Ovary (tissue), 9 donors: ENCODE data around the gene IQCM. TPM values are rescaled to one million over a fixed set of nuclear protein-coding genes. Genes with fewer than 3 reads are reported as not detected.

Source experiments
- DNase-seq, 5 donors: peaks; one replicate each; pipeline ENCODE4 v3.0.0-alpha.2; 2019 to 2020
- H3K27ac ChIP-seq, 2 donors: fragments of 200-600 bp; one replicate each; pipeline versions ENCODE4 v1.5.1 to v1.8.0; 2019 to 2022
- H3K27me3 ChIP-seq: fragments of 200-600 bp; one replicate; pipeline ENCODE4 v1.8.0; 2022
- H3K36me3 ChIP-seq: fragments of 200-600 bp; sonication (generic); one replicate; pipeline ENCODE4 v1.5.1; 2019
- H3K4me1 ChIP-seq: one replicate; pipeline ENCODE4 v1.8.1; 2013; ENCODE audit warnings: mild to moderate bottlenecking, moderate library complexity; ENCODE audit not compliant: insufficient read depth
- H3K4me3 ChIP-seq: fragments of 200-600 bp; sonication (generic); one replicate; pipeline ENCODE4 v1.5.1; 2017
- H3K9me3 ChIP-seq, 2 donors: fragments of 200-600 bp in 1 of 2; sonication (generic) in 1 of 2; one replicate each; pipeline versions ENCODE4 v1.5.1 to v1.8.1; 2013 to 2019; ENCODE audit warnings: mild to moderate bottlenecking in 1 of 2, moderate library complexity in 1 of 2
- EP300 ChIP-seq: sonication (generic); formaldehyde crosslinking; IDR thresholded peaks from one replicate; pipeline ENCODE4 v1.6.1; 2017; ENCODE audit warnings: antibody characterized with exemption
- POLR2A ChIP-seq: fragments of 450-650 bp; IDR thresholded peaks from one replicate; pipeline ENCODE4 v1.6.1; 2017; ENCODE audit warnings: antibody characterized with exemption, mild to moderate bottlenecking, moderate library complexity
- WGBS, 3 donors: extraction: QIAGEN DNeasy Blood & Tissue Kit in 1 of 3; methylation state at CpG; one replicate each; pipeline versions ENCODE4 v1.1.5 to v1.1.7; 2013 to 2017; 5-methylcytosine and 5-hydroxymethylcytosine counted together
- intact Hi-C, 4 donors: fragments of 100-400 bp; cut with DNase I; formaldehyde crosslinking; loops; one replicate each; pipeline versions ENCODE4 v1.11.0 to v1.15.1; 2022 to 2023
- polyA plus RNA-seq, 2 donors: library from polyadenylated mRNA; stranded (reverse); fragments of 200-250 nt in 1 of 2; fragments of 350-450 nt in 1 of 2; fragmentation: Illumina TruSeq in 1 of 2; extraction: RNeasy Lipid Tissue Mini Kit (QIAGEN cat#74804) in 1 of 2; gene quantifications; one replicate each; pipeline ENCODE4 v1.2.3, GENCODE V29; 2013 to 2014
- total RNA-seq, 7 donors: library from RNA; depleted of rRNA in 2 of 7; stranded (reverse); fragments of >200 nt in 2 of 7; fragmentation: NEBNext Ultra II Directional in 3 of 7; extraction: Animal tissue kit (Norgen Biotek cat#: 25700) in 3 of 7; gene quantifications; one replicate each; pipeline versions ENCODE4 v1.1.0 to v1.2.4, GENCODE V29; 2016 to 2023
- TF ChIP-seq, protein P1 (sequence below), 3 donors: fragments of 450-650 bp in 2 of 3; fragments of 200-600 bp in 1 of 3; IDR thresholded peaks; one replicate each; pipeline versions ENCODE4 v1.5.1 to v1.8.0; 2016 to 2022; ENCODE audit warnings: antibody characterized with exemption in 3 of 3, mild to moderate bottlenecking in 1 of 3
- donor health status: DM: no; HTN: no; CAD: no; lungs with moderate emphysema.
- donor health status: DM: no; HTN: no; CAD: no.
- donor health status: Bipolar disorder and iron deficiency.
- donor health status: DM: yes; HTN: yes; CAD: no.
- donor health status: DM: no; HTN: no; CAD: no.
- donor health status: DM: yes; HTN: yes; CAD: no.

The IQCM gene
- total and polyA plus RNA-seq, 9 donors = not detected

DNA sequence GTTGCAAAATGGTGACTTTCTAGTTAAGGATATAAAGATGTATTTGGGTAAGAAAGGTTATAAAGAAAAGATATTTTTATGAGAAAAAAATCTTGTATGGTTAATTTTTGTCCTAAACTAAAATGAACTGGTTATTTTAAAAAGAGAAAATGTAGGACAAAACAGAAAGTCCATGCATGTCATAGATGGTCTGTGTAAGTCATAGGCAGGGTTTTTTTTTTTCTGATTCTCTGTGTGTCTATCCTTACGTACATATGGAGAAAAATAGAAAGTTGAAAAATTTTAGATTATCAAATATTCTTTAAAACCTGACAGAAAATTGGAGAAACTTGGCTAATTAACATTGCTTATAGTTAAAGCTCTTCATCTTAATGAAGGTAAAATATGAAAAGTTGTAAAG is 493.4 kb downstream of the IQCM start:
- 78 to 87% (median 84%) methylated on average over 1 of the region's 1 CpG for WGBS, 3 donors
- Histone ChIP-seq H3K4me3 (no peak overlapping the region), H3K27me3 (no peaks in the 10 kb centered on the region), H3K9me3 (no peaks in the 10 kb centered on the region), H3K27ac (no peak overlapping the region), H3K36me3 (no peaks in the 10 kb centered on the region), H3K4me1 (no peaks in the 10 kb centered on the region)
- TF ChIP-seq, protein P1, sequence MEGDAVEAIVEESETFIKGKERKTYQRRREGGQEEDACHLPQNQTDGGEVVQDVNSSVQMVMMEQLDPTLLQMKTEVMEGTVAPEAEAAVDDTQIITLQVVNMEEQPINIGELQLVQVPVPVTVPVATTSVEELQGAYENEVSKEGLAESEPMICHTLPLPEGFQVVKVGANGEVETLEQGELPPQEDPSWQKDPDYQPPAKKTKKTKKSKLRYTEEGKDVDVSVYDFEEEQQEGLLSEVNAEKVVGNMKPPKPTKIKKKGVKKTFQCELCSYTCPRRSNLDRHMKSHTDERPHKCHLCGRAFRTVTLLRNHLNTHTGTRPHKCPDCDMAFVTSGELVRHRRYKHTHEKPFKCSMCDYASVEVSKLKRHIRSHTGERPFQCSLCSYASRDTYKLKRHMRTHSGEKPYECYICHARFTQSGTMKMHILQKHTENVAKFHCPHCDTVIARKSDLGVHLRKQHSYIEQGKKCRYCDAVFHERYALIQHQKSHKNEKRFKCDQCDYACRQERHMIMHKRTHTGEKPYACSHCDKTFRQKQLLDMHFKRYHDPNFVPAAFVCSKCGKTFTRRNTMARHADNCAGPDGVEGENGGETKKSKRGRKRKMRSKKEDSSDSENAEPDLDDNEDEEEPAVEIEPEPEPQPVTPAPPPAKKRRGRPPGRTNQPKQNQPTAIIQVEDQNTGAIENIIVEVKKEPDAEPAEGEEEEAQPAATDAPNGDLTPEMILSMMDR (IDR thresholded peaks at IDR 0.05) = no peak
- no peak for TF ChIP-seq EP300
- intact Hi-C loops = no loop called here
- no peak for DNase-seq

DNA sequence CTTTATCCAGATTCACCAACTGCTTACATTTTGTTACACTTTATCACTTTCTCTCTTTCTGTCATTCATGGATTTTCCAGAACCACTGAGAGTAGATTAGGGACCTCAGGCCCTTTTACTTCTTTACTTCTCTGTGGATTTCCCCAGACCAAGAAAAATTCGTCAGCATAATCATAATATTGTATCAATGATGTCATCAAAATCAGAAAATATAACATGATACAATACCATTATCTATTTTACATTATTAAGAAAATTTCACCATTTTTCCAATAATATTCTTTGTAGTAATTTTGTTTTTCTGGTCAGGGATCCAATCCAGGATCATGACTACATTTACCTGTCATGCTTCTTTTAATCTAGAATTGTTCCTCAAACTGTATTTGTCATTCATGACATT is 494.2 kb downstream of the IQCM start:
- no peaks in the 10 kb centered on the region for H3K27me3 ChIP-seq
- H3K36me3 ChIP-seq = no peaks in the 10 kb centered on the region
- no peaks in the 10 kb centered on the region for H3K4me1 ChIP-seq
- no peaks in the 10 kb centered on the region for H3K9me3 ChIP-seq
- H3K27ac ChIP-seq = no peak overlapping the region
- TF ChIP-seq EP300 (no peak), POLR2A (no peak)
- TF ChIP-seq, protein P1 (IDR thresholded peaks at IDR 0.05) = no peak
- WGBS, 3 donors = 45 to 59% (median 45%) methylated on average over 1 of the region's 1 CpG
- DNase-seq = no peak
- intact Hi-C loops = no loop called here
- H3K4me3 ChIP-seq = no peak overlapping the region

DNA sequence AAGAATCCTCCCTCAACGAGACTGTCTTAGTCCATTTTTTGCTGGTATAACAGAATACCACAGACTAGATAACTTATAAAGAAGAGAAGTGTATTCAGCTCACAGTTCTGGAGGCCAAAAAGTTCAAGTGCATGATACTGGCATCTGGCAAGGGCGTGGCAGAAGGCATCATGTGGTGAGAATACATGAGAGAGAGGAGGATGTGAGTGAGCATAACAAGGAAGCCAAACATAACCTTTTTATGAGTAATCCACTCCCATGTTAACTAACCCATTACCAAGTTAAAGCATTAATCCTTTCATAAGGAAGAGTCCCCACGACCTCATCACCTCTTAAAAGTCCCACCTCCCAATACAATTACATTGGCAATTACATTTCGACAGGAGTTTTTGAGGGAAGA is 504.6 kb downstream of the IQCM start:
- no peak for DNase-seq
- TF ChIP-seq POLR2A (no peak), EP300 (no peak)
- TF ChIP-seq, protein P1 (IDR thresholded peaks at IDR 0.05) = no peak
- 61 to 66% (median 64%) methylated on average over 4 of the region's 4 CpGs for WGBS, 3 donors
- H3K4me1 ChIP-seq = no peaks in the 10 kb centered on the region
- no peaks in the 10 kb centered on the region for H3K9me3 ChIP-seq
- no peak overlapping the region for H3K4me3 ChIP-seq
- no peaks in the 10 kb centered on the region for H3K36me3 ChIP-seq
- intact Hi-C loops = no loop called here
- no peaks in the 10 kb centered on the region for H3K27me3 ChIP-seq
- H3K27ac ChIP-seq = no peak overlapping the region

DNA sequence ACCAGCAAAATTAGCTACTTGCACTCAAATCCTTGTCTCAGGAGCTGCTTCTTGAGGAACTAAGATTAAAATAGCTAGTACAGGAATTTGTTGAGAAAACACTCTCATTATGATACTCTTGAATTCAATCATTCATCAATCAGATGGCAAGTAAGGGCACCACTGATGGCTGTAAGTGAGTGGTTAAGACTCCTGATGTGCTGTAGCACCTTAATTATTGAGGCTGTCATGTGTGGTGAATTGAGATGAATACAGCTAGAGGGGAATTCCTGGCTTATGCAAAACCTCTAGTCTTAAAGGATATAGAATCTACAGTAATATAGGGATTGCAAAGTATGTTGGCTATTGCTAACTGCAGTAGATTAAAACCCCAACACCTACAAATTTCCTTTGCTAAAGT is 509.1 kb downstream of the IQCM start:
- Histone ChIP-seq H3K27me3 (no peaks in the 10 kb centered on the region), H3K27ac (no peak overlapping the region), H3K4me3 (no peak overlapping the region), H3K9me3 (no peaks in the 10 kb centered on the region), H3K36me3 (no peaks in the 10 kb centered on the region), H3K4me1 (no peaks in the 10 kb centered on the region)
- intact Hi-C loops = no loop called here
- TF ChIP-seq, protein P1 (IDR thresholded peaks at IDR 0.05) = no peak
- no peak for TF ChIP-seq POLR2A
- TF ChIP-seq EP300 = no peak
- DNase-seq = no peak
